C4-2B (cell line): ENCODE results near the gene ACTR8.

Experiments used
- CTCF ChIP-seq: fragments of 450-650 bp; conservative IDR thresholded peaks from 2 replicates; pipeline ENCODE4 v1.5.1; 2017; ENCODE audit warnings: mild to moderate bottlenecking
- ZFX ChIP-seq: fragments of 450-650 bp; IDR thresholded peaks from 2 replicates; pipeline ENCODE4 v1.6.1; 2017

- TF ChIP-seq CTCF, result peak; percentile 44
- no peak for TF ChIP-seq ZFX
Observed at GRCh38 chr3:53921296-53921695, 39.3 kb upstream of the ACTR8 start.
